SK-N-MC (cell line): ENCODE results near the gene CD2AP.
"Not testable (repeated sequence)": the region's sequence is repeated elsewhere in the genome, so short reads cannot be mapped to it uniquely, and the experiment has no call there.

Experiments
- DNase-seq: peaks from one replicate; pipeline ENCODE4 v3.0.0-alpha.2; 2011; ENCODE audit warnings: low read depth, low spot score
- H3K27ac ChIP-seq: fragments of 200-600 bp; sonication (generic); 2 replicates; pipeline ENCODE4 v1.5.1; 2016; ENCODE audit warnings: mixed run types
- H3K36me3 ChIP-seq: fragments of 200-600 bp; sonication (generic); 2 replicates; pipeline ENCODE4 v1.6.1; 2017; ENCODE audit warnings: antibody characterized with exemption, low read length, mixed read lengths; ENCODE audit not compliant: insufficient read depth
- H3K4me3 ChIP-seq: fragments of 200-600 bp; sonication (generic); 2 replicates; pipeline ENCODE4 v1.5.1; 2016
- H3K9ac ChIP-seq: fragments of 200-600 bp; sonication (generic); 2 replicates; pipeline ENCODE4 v1.8.0; 2017; ENCODE audit warnings: mixed run types, mixed read lengths; ENCODE audit not compliant: insufficient read length
- H3K9me3 ChIP-seq: fragments of 200-600 bp; sonication (generic); 2 replicates; pipeline ENCODE4 v1.6.1; 2017; ENCODE audit warnings: low read depth, mild to moderate bottlenecking, antibody characterized with exemption, low read length, moderate library complexity, mixed read lengths
- EZH2 ChIP-seq: fragments of 200-600 bp; sonication (generic); IDR thresholded peaks from one replicate; pipeline ENCODE4 v1.6.1; 2017; ENCODE audit warnings: antibody characterized with exemption
- FOXP2 ChIP-seq: optimal IDR thresholded peaks from 2 replicates; pipeline ENCODE3; 2011; ENCODE audit warnings: mild to moderate bottlenecking, moderate library complexity; ENCODE audit not compliant: insufficient read depth; ENCODE audit errors: extremely low read length, control extremely low read depth
- POLR2AphosphoS5 ChIP-seq: IDR thresholded peaks from 2 replicates; pipeline ENCODE4 v1.6.1; 2012; ENCODE audit warnings: mild to moderate bottlenecking, low read depth, low read length, borderline replicate concordance

The CD2AP gene

DNA sequence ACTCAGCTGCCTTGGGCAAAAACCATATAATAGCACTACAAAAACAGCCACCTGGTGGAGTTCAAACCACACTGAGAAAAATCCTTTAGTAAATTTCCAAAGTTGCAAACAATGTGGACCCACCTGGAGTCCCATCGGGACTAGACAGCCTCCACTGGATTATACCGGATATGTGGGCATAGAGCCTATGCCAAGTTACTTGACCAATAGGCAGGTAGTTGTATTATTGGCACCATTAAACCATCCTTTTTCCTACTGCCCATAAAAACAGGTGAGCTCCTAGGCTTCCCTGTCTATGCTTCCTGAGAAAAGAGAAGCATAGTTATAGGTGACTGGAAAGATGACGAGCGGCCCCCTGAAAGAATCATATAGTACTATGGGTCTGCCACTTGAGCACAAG, 169.1 kb downstream of the CD2AP start:
- Histone ChIP-seq H3K4me3 (no peak overlapping the region), H3K27ac (no peak overlapping the region), H3K9ac (no peak overlapping the region), H3K36me3 (no peaks in the 10 kb centered on the region), H3K9me3 (no peaks in the 10 kb centered on the region)
- DNase-seq: no peak
- TF ChIP-seq EZH2: no peak
- no peak for TF ChIP-seq FOXP2
- no peak for TF ChIP-seq POLR2AphosphoS5

DNA sequence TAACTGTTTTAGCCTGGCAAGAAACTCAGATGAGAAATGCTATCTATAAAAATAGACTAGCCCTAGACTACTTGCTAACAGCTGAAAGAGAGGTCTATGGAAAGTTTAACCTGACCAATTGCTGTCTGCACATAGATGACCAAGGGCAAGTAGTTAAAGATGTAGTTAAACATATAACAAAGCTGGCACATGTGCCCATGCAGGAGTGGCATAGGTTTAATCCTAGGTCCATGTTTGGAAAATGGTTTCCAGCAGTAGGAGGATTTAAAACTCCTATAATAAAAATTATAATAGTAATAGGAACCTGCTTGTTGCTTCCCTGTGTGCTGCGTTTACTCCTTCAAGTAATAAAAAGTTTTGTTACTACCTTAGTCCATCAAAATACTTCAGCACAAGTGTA, 169.6 kb downstream of the CD2AP start:
- TF ChIP-seq POLR2AphosphoS5 (no peak), EZH2 (no peak), FOXP2 (no peak)

DNA sequence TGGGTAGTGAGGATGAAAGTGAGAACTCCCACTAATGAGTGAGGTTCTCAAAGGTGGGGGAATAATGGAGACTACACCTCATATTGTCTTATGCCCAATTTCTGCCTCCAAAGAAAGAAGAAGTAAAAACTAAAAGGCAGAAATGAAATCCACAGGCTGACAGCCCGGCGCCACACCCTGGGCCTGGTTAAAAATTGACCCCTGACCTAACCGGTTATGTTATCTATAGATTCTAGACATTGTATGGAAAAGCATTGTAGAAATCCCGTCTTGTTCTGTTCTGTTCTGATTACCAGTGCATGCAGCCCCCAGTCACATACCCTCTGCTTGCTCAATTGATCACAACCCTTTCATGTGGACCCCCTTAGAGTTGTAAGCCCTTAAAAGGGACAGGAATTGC, 170.0 kb downstream of the CD2AP start:
- H3K9ac ChIP-seq, H3K36me3 ChIP-seq, DNase-seq: not testable (repeated sequence)

More for the DNA sequence above, 169.6 kb downstream of the CD2AP start:
- Histone ChIP-seq H3K36me3 (no peaks in the 10 kb centered on the region), H3K9me3 (no peaks in the 10 kb centered on the region), H3K27ac (no peak overlapping the region), H3K9ac (no peak overlapping the region), H3K4me3 (no peak overlapping the region)
- no peak for DNase-seq

DNA sequence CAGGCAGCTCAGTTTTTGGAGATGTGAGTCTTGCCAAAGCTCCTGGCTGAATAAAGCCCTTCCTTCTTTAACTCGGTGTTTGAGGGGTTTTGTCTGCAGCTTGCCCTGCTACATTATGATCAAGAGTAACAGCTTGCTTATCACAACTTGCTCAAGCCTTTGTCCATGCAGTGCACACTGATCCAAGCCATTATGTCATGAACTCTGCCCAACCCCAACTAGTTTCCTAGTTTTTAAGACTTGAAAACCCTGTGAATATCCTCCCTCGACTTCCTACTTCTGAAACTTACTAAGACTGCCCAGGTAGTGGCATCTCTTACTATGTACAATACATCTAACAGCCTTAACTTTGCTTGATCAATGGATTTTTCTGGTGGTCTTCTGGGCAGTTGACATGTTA, 170.4 kb downstream of the CD2AP start:
- TF ChIP-seq EZH2 (no peak), POLR2AphosphoS5 (no peak), FOXP2 (no peak)
- H3K9ac ChIP-seq: no peak overlapping the region
- no peaks in the 10 kb centered on the region for H3K36me3 ChIP-seq
- DNase-seq: no peak
- no peak overlapping the region for H3K27ac ChIP-seq
- no peak overlapping the region for H3K4me3 ChIP-seq
- no peaks in the 10 kb centered on the region for H3K9me3 ChIP-seq

More for the DNA sequence above, 170.0 kb downstream of the CD2AP start:
- H3K27ac ChIP-seq, H3K9me3 ChIP-seq, H3K4me3 ChIP-seq: not testable (repeated sequence)

DNA sequence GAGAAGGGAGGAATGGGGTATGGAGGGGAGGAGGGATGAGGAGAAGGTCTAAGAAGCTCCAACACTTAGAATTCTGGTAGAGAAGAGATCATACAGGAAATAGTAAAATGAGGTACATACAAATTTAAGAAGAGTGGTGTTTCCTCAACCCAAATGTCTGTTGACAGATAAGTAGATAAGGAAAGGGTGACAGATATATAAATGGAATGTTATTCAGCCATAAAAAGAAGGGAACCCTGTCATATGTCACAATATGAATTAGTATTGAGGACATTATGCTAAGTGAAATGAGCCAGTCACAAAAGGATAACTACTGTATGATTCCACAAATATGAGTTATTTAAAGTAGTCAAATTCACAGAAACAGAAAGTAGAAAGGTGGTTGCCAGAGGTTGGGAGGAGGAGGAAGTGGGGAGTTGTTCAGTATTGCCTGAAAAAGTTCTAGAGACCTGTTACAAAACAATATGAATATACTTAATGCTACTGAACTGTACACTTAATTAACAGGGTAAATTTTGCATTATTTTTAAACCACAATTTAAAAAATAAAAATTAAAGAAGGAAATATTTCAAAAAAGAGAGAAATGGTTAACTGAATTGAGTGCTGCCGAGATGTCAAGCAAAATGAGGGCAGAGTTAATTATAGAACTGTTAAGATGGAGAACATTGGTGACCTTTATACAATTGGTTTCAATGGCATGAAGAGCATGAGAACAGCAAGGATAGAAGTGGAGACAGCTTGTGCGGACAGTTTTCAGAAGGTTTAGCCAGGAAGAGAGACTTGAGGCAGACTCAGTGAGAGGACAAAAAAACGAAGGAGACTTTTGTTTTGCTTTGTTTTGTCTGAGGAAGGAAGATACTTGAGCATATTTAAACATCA, 173.2 kb downstream of the CD2AP start:
- Histone ChIP-seq H3K4me3 (no peak overlapping the region), H3K9ac (no peak overlapping the region), H3K9me3 (no peaks in the 10 kb centered on the region), H3K36me3 (no peaks in the 10 kb centered on the region), H3K27ac (no peak overlapping the region)
- no peak for TF ChIP-seq FOXP2
- no peak for TF ChIP-seq POLR2AphosphoS5
- TF ChIP-seq EZH2: no peak
- DNase-seq: no peak

DNA sequence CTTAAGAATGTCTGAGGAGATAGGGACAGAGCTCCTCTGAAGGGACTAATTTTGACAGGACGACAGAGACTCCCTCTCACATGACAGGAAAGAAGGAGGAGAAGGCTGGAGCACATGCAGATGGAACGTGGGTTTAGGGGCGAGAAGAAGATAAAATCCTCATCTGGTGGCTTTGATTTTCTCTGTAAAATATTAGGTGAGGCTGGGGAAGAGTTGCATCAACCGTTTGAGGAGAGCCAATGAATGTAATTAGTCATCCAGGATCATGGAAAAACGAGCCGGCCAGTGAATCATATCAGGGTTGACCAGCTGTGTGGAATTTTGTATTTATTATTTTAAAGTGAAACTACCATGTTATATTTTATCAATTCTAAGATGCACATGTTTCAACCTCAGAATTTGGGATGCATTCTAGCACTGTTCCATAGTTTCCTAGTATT, 173.9 kb downstream of the CD2AP start:
- H3K9me3 ChIP-seq: no peaks in the 10 kb centered on the region
- DNase-seq: no peak
- no peak overlapping the region for H3K4me3 ChIP-seq
- no peak overlapping the region for H3K27ac ChIP-seq
- no peaks in the 10 kb centered on the region for H3K36me3 ChIP-seq
- no peak overlapping the region for H3K9ac ChIP-seq
- TF ChIP-seq FOXP2 (no peak), POLR2AphosphoS5 (no peak), EZH2 (no peak)

DNA sequence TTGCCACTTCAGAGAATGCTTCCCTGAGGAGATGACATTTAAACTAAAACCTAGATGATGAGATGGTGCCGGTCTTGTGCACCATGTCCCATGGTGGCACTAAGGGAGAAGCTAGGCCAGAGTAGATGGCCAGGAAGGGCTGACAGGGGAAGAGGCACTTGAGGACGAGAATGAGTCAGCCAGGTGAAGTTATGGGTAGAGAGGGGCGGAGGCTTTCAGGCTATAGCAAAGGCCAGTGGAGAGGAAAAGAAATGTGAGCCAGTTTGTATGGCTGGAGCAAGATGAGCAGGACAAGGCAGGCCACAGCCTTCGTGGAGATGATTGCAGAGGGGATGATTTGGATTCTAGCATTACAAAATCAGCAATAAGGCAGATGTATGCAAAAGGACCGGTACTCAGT, 176.1 kb downstream of the CD2AP start:
- no peaks in the 10 kb centered on the region for H3K36me3 ChIP-seq

DNA sequence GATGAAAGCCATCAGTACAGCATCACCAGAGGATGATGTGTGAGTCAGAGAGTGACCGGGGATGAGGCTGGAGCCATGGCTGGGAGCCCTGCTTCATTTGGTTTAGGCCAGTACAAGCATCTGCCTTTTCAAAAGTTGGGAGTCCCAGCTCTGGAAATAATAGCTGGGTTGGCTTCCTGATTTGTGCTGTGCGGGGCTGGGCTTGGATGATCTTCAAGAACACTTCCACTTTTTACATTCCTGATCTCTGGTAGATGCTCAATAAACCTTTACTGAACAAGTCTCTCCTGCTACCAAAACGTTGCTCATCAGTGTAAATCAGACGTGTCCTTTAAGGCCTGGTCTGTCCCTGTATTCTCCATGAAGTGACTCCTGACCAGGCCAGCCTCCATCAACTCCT, 176.7 kb downstream of the CD2AP start:
- Histone ChIP-seq H3K36me3 (no peaks in the 10 kb centered on the region), H3K9me3 (no peaks in the 10 kb centered on the region), H3K9ac (no peak overlapping the region), H3K4me3 (no peak overlapping the region), H3K27ac (no peak overlapping the region)
- DNase-seq: no peak
- TF ChIP-seq EZH2: no peak
- no peak for TF ChIP-seq POLR2AphosphoS5
- TF ChIP-seq FOXP2: no peak

More for the DNA sequence above, 176.1 kb downstream of the CD2AP start:
- no peak for DNase-seq
- no peak overlapping the region for H3K27ac ChIP-seq
- no peaks in the 10 kb centered on the region for H3K9me3 ChIP-seq
- no peak for TF ChIP-seq POLR2AphosphoS5
- no peak for TF ChIP-seq FOXP2
- no peak for TF ChIP-seq EZH2
- no peak overlapping the region for H3K9ac ChIP-seq
- no peak overlapping the region for H3K4me3 ChIP-seq
